Activated CD8-positive, alpha-beta memory T cell treated with anti-CD3 and anti-CD28 coated beads for 24 hours (primary cell): Measurements from ENCODE around the gene NLRX1.
"Not testable (repeated sequence)": the region's sequence is repeated elsewhere in the genome, so short reads cannot be mapped to it uniquely, and the experiment has no call there.

Source experiments
- DNase-seq: peaks from one replicate; pipeline ENCODE4 v3.0.0-alpha.2; 2020

Gene NLRX1

DNA sequence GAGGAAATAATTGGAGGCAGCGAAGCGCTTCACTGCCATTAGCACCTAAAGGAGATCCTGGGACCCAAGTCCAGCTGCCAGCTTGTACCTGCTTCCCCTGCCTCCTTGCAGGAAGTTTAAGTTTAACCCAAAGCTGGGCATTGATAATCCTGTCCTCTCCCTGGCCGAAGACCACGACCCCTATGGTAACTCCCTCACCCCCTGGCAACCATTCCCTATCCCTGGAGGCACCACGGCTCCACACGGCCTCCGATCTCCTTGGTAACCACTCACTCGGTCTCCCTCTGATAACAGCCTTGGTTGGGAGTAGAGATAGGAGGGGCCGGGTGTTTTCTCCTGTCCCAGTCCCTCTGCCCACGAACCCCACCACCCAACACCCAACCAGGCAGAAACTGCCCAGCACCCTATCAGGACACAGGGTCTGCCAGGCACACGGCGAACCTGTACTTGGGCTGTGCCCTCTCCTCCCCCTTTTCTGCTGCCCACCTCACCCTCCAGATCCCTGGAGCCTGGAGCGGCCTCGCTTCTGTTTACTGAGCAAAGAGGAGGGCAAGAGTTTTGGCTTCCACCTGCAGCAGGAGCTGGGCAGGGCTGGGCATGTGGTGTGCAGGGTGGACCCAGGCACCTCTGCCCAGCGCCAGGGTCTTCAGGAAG is 17.6 kb downstream of the NLRX1 start:
- no peak for DNase-seq

DNA sequence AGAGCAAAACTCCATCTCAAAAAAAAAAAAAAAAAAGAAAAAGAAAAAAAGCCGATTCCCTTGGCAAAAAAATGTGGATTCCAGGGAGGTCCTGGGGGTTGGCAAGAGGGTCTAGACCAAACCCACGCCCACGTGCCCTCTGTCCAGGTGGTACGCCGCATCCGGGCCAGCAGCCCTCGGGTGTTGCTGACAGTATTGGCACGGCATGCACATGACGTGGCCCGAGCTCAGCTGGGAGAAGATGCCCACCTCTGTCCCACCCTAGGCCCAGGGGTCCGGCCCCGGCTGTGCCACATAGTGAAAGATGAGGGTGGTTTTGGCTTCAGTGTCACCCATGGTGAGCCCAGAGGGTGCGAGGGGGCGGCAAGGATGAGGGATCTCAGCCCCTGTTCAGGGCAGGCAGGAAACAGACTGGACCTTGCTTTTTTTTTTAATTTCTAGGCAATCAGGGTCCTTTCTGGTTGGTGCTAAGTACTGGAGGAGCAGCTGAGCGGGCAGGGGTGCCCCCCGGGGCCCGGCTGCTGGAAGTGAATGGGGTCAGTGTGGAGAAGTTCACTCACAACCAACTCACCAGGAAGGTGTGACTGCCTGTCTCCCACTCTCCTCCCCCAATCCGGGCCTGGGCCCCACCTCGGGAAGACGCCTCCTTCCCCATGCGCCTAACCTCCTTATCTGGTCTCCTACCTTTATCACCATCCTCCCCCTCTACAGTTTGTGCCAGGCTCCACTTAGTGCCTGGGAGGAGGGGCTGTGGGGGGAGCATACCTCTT is 18.8 kb downstream of the NLRX1 start:
- no peak for DNase-seq

DNA sequence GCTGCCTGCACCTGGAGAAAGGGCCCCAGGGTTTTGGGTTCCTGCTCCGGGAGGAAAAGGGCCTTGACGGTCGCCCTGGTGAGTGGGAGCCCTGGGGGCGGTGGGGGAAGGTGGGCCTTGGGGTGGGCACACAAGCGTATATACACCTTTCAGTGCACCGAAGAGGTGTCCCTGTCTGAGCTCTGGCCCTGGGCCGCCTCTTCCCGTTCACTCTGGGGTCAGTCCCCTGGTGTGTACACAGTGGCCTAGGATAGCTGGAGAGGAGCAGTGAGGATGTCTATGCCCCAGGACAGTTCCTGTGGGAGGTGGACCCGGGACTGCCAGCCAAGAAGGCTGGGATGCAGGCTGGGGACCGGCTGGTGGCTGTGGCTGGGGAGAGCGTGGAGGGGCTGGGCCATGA is 19.5 kb downstream of the NLRX1 start:
- DNase-seq: no peak

DNA sequence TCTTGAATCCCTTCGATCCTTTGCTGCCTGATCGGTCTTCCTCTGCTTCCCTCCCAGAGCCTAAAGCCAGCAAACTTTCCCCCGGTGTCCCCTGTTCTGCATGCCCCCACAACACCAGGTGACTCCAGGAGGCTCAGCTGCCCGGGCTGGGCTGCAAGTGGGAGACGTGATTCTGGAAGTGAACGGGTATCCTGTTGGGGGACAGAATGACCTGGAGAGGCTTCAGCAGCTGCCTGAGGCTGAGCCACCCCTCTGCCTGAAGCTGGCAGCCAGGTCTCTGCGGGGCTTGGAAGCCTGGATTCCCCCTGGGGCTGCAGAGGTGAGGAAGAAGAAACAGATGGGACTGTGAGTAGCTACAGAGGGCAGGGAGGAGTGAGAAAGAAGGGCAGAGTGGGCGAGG is 20.4 kb downstream of the NLRX1 start:
- no peak for DNase-seq

DNA sequence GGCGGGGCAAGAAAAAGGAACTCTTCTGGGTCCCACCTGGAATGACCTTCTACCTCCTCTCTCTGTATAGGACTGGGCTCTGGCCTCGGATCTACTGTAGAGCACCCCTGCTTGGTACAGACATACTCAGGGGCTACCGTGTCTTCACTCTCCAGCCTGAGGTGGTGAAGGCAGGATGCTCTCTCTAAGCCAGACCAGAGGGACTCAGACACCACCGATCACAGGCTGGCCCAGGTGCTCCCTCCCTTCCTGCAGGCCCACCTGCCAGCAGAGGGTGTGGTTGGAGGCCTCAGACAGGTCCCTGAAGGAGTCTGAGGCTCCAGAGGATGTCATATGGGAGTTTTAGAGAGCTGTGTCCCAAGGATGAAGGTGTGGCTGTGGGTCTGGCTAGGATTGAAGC is 20.9 kb downstream of the NLRX1 start:
- no peak for DNase-seq

DNA sequence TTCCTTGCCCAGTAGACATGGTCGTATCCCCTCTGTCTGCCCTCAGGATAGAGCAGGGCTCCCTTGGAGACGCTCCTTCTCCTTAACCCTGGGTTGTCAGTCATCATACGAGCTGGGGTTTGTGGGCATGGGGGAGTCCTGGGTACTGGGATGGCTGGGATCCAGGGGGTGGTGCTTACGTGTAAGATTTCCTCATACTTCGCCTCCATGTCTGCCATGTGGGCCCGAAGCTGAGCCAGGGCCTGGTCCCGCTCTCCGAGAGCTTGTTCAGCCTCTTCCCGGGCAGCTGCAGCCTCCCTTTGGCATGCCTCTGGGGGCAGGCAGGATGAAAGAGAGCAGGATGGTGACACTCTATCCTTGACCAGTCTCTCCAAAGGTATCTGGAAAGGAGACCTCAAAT is 22.0 kb downstream of the NLRX1 start:
- no peak for DNase-seq

DNA sequence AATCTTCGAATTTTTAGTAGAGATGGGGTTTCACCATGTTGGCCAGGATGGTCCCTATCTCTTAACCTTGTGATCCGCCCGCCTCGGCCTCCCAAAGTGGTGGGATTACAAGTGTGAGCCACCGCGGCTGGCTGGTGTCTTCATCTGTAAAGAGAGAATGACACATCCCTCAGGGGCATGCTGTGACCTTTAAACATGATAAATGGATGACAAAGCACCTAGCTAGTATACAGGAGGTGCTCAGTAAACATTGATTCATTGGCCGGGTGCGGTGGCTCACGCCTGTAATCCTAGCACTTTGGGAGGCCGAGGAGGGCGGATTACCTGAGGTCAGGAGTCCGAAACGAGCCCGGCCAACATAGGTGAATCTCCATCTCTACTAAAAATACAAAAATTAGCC is 22.7 kb downstream of the NLRX1 start:
- DNase-seq: not testable (repeated sequence)

DNA sequence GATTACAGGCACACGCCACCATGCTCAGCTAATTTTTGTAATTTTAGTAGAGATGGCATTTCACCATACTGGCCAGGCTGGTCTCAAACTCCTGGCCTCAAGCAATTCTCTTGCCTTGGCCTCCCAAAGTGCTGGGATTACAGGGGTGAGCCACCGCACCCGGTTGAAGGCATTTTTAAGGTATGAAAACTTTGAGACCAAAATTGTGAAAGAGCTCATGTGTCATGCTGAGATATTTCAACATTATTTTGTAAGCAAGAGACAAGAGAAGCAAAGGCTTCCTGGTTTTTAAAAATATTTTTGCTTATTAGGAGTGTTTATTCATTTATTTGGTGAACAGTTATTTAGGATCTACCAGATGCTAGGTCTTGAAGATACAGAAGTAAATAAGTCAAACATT is 23.6 kb downstream of the NLRX1 start:
- no peak for DNase-seq

DNA sequence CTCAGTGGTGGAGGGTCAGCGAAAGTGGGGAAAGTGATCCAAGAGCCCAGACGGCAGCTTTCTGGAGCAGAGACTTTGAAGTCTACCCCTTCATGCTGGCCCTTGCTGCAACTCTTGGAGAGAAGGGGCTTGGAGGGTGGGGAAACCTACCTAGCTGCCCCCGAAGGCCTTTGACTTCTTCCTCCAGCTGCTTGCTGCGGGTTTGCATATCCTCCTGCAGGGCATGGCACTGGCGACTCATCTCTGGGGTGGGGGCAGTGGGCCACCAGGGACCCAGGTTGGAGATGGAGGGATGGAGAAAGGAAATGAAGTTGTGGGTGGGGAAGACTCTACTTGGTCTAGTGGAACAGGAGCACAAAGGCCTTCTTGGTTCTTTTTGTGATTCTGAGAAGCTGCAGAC is 24.5 kb downstream of the NLRX1 start:
- no peak for DNase-seq

DNA sequence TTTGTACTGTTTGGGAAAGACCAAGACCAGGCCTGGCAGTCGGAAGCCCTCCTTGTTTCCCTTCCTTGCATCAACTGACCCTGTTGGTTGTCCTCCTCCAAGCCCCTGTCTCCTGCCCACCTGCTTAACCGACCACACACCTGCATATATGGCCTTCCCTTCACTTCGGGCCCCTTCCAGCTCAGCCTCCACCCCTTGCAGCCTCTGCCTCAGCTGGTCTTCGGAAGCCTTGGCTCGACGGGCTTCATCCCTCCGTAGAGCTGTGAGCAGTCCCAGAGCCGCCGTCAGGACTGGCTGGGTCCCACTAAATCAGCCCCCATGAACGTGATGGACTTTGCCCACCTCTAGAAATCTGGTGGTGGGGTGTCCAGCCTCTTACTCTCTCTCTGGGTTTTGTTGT is 25.1 kb downstream of the NLRX1 start:
- no peak for DNase-seq

DNA sequence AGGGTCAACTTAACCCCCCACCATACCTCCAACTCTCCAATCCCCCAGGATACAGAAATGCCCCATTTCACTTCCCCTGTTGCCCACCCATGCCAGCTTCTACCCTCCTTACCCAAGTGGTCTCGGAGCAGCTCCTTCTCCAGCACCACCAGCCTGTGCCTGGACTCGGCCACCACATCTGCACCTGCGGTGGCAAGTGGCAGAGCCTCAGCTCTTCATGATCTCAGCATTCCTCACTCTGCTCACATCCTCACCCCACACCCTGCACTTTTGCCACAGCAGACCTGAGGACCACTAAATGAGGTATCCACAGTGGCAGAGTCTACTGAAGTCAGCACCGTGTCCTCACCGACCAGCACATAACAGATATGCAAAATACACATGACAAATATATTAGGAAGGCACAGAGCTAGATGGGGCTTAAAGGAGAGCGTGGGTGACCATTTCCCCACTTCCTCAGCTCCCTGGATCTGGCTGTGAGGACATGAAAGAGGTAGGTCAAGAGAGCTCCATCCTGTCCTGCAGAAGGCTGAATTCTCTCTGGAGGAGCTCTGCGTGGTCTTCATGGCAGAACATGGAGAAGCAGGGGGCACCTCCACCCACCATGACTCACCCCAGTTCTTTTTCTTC is 26.4 kb downstream of the NLRX1 start:
- no peak for DNase-seq

DNA sequence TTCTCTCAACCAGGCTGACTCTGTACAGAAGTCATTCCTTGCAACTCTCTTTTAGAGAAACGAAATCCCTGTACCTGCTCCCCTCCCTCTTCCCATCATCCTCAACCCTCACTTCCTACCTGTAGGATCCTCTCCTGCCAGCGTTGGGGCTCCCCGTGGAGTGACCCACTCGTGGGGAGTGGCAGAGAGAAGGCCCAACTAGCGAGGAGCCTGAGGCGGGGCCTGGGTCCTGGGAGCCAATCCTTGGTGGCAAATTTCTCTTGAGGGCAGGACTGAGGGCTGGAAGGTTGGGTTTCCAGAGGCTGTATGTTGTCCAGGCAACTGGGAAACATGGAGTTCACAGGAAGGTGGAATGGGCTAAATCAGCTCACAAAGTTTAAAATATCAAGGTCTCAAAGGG is 27.2 kb downstream of the NLRX1 start:
- DNase-seq: no peak

DNA sequence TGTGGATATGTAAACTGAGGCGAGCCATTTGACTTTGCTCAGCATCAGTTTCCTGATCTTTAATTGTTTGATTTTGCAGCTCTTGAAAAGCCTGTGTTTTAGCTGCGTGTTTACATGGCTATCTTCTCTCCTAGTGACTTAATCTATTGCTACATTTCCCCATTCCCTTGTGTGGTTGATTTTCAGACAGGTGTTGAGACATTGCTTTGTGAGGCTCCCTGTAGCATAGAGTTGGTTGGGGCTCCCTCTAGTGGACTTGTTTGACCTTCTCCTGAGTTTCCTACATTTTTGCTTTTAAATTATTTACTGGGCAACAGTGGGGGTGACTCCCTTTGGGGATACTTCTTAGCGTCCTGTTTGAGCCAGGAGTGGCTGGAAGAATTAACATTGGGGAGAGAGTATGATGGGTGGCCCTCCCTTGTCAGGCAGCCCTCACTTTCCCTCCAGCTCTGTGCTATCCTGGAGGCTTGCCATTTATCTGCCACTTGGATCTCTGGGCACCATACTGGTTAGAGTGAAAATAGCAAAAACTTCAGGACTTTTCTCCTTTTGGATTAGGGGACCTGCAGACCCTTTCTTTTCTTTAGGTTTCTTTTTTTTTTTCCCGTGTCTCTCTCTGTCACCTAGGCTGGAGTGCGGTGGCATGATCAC is 28.4 kb downstream of the NLRX1 start:
- DNase-seq: peak; percentile 73

DNA sequence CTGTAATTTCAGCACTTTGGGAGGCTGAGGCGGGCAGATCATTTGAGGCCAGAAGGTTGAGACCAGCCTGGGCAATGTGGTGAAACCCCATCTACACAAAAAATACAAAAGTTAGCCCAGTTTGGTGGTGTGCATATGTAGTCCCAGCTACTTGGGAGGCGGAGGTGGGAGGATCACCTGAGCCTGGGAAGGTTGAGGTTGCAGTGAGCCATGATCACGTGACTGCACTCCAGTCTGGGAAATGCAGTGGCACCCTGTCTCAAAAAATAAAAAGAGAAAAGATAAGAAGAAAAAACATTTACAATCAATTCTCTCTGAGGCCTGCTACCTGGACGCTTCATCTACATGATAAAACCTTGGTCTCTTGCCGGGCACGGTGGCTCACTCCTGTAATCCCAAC is 30.4 kb downstream of the NLRX1 start:
- DNase-seq: no peak

DNA sequence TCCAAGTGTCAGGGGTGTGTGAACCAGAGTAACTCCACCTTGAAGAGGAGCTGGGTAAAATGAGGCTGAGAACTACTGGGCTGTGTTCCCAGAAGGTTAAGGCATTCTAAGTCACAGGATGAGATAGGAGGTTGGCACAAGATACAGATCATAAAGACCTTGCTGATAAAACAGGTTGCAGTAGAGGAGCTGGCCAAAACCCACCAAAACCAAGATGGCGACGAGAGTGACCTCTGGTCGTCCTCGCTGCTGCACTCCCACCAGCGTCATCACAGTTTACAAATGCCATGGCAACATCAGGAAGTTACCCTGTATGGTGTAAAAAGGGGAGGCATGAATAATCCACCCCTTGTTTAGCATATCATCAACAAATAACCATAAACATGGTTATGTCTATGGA is 32.7 kb downstream of the NLRX1 start:
- DNase-seq: not testable (repeated sequence)

DNA sequence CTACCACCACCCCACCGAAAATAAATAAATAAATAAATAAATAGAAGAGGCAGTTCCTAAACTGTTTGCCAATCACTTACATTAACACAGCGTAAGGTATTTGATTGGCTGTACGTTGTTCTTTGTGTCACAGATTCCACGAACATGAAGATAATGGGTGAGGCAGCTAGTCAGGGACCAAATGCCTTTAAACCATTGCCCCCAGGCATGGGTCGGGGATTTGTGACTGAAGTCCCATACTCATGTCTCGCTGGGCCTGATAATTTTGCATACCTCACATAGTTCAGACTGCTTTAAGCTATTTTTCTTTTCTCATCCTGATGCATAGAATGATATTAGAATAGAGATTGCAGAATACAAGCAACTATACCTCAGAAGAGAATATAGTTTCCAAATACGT is 34.0 kb downstream of the NLRX1 start:
- no peak for DNase-seq

DNA sequence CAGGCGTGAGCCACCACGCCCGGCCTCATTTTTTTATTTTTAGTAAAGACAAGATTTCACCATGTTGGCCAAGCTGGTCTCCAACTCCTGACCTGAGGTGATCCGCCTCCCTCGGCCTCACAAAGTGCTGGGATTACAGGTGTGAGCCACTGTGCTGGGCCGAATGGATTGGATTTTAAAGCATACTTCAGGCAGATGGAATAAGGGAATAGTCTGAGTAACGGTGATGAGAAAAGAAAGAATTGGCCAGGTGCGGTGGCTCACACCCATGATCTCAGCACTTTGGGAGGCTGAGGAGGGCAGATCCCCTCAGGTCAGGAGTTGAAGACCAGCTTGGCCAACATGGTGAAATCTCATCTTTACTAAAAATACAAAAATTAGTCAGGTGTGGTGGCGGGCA is 35.5 kb downstream of the NLRX1 start:
- DNase-seq: no peak

DNA sequence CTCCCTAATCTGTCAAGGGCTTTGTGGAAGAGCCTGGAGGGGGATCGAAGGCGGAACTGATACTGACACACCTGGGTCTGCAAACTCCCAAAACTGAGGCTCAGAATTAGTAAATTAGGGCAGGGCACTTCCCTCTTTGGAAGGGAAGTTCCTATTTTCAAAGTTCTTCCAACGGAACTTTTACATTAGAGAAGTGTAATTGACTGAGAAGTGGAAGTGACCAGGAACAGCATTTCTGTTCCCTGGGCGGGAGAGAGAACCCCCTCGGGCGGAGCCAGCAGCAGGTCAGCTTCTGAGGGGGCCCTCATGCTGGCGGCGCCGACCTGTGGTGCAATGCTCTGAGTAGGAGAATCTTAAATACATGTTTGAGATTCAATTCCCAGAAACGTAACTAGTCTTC is 36.6 kb downstream of the NLRX1 start:
- no peak for DNase-seq

DNA sequence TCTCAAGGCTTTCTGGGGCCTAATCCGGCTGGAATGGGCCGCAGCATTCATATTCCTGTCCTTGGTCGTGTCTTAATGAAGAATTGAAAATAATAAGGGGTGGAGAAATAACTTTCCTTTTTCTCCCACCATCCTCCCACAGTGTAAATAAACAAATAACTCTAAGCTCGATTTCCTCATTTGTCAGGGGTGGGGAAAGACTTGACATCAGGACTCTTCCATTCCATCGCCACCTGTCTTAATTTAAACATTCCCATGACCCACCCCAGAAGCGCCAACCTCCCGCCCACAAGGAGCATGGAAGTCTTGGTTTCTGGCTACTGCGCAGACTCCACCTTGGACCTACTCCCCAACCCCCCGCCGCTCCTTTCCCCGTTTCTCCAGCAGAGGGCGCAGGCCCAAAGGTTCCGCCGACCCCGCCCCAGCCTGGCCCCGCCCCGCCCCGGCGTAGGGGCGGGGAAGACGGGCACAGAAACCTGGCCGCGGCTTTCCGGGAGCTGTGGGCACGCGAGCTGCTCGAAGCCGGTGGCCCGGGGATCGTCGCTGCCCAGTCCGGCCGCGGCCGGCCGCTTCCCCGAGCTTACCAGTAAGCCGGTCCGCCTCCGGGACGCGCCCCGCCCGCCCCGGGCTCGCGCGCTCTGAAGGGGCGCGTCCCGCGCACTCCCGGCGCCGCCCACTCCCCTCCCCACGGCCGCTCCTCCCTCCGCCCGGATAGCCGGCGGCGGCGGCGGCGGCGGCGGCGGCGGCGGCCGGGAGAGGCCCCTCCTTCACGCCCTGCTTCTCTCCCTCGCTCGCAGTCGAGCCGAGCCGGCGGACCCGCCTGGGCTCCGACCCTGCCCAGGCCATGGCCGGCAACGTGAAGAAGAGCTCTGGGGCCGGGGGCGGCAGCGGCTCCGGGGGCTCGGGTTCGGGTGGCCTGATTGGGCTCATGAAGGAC is 37.3 kb downstream of the NLRX1 start, which contains the start of gene CBL:
TSS of gene CBL (plus strand) at position 766 of the 937 bp plus-strand sequence. CDS start at position 845, 79 bp downstream.
- DNase-seq: peak; percentile 100

DNA sequence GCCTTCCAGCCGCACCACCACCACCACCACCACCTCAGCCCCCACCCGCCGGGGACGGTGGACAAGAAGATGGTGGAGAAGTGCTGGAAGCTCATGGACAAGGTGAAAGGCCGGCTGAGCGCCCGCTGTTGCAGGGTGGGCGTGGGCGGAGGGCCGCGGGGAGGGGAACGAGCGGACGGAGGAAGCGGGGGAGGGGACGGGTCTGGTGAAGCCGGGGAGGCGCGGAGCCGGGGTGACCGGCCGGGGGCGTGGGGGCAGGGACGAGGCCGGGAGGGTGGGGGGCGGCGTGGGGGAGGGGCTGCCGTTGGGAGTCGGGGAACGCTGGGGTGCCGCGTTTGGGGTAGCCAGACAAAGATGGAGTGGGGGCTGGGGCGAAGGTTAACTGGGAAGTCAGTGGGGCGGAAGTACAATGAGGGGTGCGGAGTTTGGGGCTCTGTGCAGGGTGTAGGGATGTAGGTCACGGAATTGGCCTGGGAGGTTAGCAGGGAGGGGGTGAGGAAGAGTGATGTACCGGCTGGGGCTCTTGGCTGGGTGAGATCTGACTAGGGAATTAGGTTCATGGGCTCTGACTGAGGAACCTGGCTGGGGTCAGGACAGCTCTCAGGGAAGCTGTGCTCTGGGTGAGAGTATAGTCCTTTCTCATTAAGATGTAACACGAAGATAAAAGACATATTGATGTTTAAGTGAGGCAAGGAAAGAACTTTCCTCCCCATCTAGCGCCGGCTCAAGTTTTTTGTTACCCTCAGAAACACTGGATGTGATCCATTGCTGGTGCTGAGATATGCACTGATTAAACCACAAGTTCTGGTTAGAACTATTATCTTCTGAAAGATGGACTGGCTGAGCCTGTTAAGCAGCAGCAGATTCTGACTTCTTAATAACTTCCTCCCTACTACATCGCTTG is 38.2 kb downstream of the NLRX1 start:
- no peak for DNase-seq

DNA sequence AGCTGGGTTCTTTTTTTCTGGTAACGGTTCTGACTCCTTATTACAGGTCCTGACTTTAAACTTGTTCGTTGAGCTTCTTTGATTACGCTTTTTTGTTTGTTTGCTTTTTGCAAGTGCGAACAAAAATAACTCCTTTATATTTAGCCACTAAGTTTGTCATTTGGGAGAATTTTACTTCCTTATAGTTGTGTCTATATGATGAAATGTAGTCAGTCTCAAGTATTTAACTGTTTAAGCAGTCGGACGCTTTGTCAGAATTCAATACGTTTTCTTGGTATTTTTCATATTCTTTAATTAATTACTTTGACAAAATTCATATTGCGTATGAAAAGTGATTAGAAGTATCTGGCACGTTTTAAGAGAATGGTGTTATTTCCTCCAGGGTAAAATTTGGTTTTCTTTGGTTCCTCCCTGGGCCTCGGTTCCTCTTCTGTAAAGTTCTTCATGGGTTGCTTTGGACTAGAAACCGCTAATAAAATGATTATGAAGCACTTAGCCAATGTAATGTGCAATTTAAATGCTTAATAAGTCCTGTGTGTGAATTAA is 39.0 kb downstream of the NLRX1 start:
- no peak for DNase-seq
